B cell (primary cell): ENCODE results near the gene FAM186B. TPM values are rescaled to one million over a fixed set of nuclear protein-coding genes. Genes with fewer than 3 reads are reported as not detected.
A peak's percentile ranks its signal among the peaks of the same experiment; 100 is the strongest.

Experiments used
- ATAC-seq: fragments of 200-7000 bp; cut with Tn5 transposase; one replicate; pipeline ENCODE4 v1.10.0; 2021; ENCODE audit warnings: low read depth, mild to moderate bottlenecking, moderate number of reproducible peaks, moderate library complexity
- CTCF ChIA-PET: fragments of 350-600 bp; sonication (Branson Sonifier 250); formaldehyde crosslinking; loops from one replicate; lab custom pipeline; 2021; ENCODE audit warnings: antibody characterized with exemption, inconsistent platforms; lab: Charles Lee
- POLR2A ChIA-PET: fragments of 350-600 bp; sonication (Branson Sonifier 250); formaldehyde crosslinking; loops from one replicate; lab custom pipeline; 2021; ENCODE audit warnings: antibody characterized with exemption; lab: Charles Lee
- DNase-seq: peaks from one replicate; pipeline ENCODE4 v3.0.0; 2013
- H2AFZ ChIP-seq: 2 replicates; pipeline ENCODE4 v1.6.1; 2012; ENCODE audit warnings: mild to moderate bottlenecking, low read depth, low read length; ENCODE audit not compliant: insufficient read depth, poor library complexity, severe bottlenecking
- H3K27ac ChIP-seq, 2 donors: 1 replicate in 1 of 2; 2 replicates in 1 of 2; pipeline ENCODE4 v1.5.1; 2012 to 2013; ENCODE audit warnings: low read length in 2 of 2, mild to moderate bottlenecking in 2 of 2, moderate library complexity in 1 of 2
- H3K27me3 ChIP-seq, 4 experiments: fragments of 200-600 bp in 1 of 4; sonication (generic) in 1 of 4; replicated peaks in 1 of 4; 1 replicate in 2 of 4; 2 replicates in 2 of 4; pipeline versions ENCODE4 v1.6.1 to v1.7.0; 2013 to 2016; ENCODE audit warnings: low read length in 3 of 4, mild to moderate bottlenecking in 2 of 4, mixed read lengths in 1 of 4, moderate library complexity in 1 of 4; ENCODE audit not compliant: insufficient read depth in 4 of 4, control insufficient read depth in 3 of 4; ENCODE audit errors: control extremely low read depth in 1 of 4
- H3K36me3 ChIP-seq, 2 experiments: replicated peaks in 1 of 2; 1 replicate in 1 of 2; 2 replicates in 1 of 2; pipeline versions ENCODE4 v1.6.1 to v1.7.1; 2013; ENCODE audit warnings: low read length in 1 of 2; ENCODE audit not compliant: insufficient read depth in 2 of 2, control insufficient read depth in 1 of 2; ENCODE audit errors: control extremely low read depth in 1 of 2, extremely low read depth in 1 of 2
- H3K4me1 ChIP-seq, 2 donors: fragments of 200-600 bp in 1 of 2; sonication (generic) in 1 of 2; 1 replicate in 1 of 2; 2 replicates in 1 of 2; pipeline versions ENCODE4 v1.5.1 to v1.6.1; 2013 to 2017; ENCODE audit warnings: low read length in 2 of 2; ENCODE audit not compliant: control insufficient read depth in 2 of 2, insufficient read depth in 2 of 2
- H3K4me2 ChIP-seq: replicated peaks from 2 replicates; pipeline ENCODE3; 2012; ENCODE audit warnings: mild to moderate bottlenecking, low read depth, low read length; ENCODE audit not compliant: poor library complexity, severe bottlenecking
- H3K4me3 ChIP-seq, 5 experiments: fragments of 200-600 bp in 1 of 5; sonication (generic) in 1 of 5; 1 replicate in 3 of 5; 2 replicates in 2 of 5; pipeline versions ENCODE4 v1.5.1 to v1.7.0; 2011 to 2016; ENCODE audit warnings: low read length in 4 of 5, mild to moderate bottlenecking in 4 of 5, low read depth in 2 of 5, control low read depth in 1 of 5, moderate library complexity in 1 of 5; ENCODE audit not compliant: insufficient read depth in 1 of 5; ENCODE audit errors: control extremely low read depth in 1 of 5, extremely low read depth in 1 of 5
- H3K79me2 ChIP-seq: fragments of 200-600 bp; sonication (generic); one replicate; pipeline ENCODE4 v1.6.0; 2016; ENCODE audit warnings: low read length; ENCODE audit not compliant: control insufficient read depth, insufficient read depth
- H3K9ac ChIP-seq: fragments of 200-600 bp; sonication (generic); 2 replicates; pipeline ENCODE4 v1.6.1; 2017; ENCODE audit warnings: mild to moderate bottlenecking, low read length, moderate library complexity
- H3K9me3 ChIP-seq, 3 donors: one replicate each; pipeline versions ENCODE4 v1.6.1 to v1.7.1; 2013; ENCODE audit warnings: low read length in 2 of 3; ENCODE audit not compliant: control insufficient read depth in 2 of 3, insufficient read depth in 1 of 3; ENCODE audit errors: control extremely low read depth in 1 of 3
- H4K20me1 ChIP-seq: 2 replicates; pipeline ENCODE4 v1.6.0; 2012; ENCODE audit warnings: mild to moderate bottlenecking, low read length; ENCODE audit not compliant: insufficient read depth, control insufficient read depth, poor library complexity, severe bottlenecking
- H3K27ac Mint-ChIP-seq: one replicate; pipeline ENCODE4 v1.8.0; 2021; ENCODE audit warnings: mixed read lengths
- H3K27me3 Mint-ChIP-seq: one replicate; pipeline ENCODE4 v1.8.0; 2021; ENCODE audit warnings: mixed read lengths
- H3K4me1 Mint-ChIP-seq: one replicate; pipeline ENCODE4 v1.8.0; 2021; ENCODE audit warnings: mixed read lengths
- H3K4me3 Mint-ChIP-seq: one replicate; pipeline ENCODE4 v1.8.0; 2021; ENCODE audit warnings: mixed read lengths
- H3K9me3 Mint-ChIP-seq: one replicate; pipeline ENCODE4 v1.8.0; 2022; ENCODE audit warnings: mixed read lengths; ENCODE audit not compliant: insufficient read depth
- EZH2 ChIP-seq: IDR thresholded peaks from 2 replicates; pipeline ENCODE4 v1.6.1; 2012; ENCODE audit warnings: borderline replicate concordance, low read depth, mild to moderate bottlenecking, moderate library complexity, low read length; ENCODE audit not compliant: insufficient read depth, poor library complexity, severe bottlenecking
- WGBS: methylation state at CpG from one replicate; pipeline ENCODE4 v1.1.5; 2013; ENCODE audit warnings: missing lambda C conversion rate; ENCODE audit not compliant: insufficient coverage; 5-methylcytosine and 5-hydroxymethylcytosine counted together
- intact Hi-C: fragments of 100-400 bp; cut with micrococcal nuclease; formaldehyde crosslinking; loops from one replicate; pipeline ENCODE4 v1.10.0; 2022
- polyA plus RNA-seq: library from polyadenylated mRNA; depleted of rRNA; stranded (reverse); fragments of >200 nt; gene quantifications from 2 replicates; pipeline ENCODE4 v1.2.3, GENCODE V29; 2012
- total RNA-seq, 2 donors: library from RNA; stranded (reverse); fragments of 120-200 nt in 1 of 2; gene quantifications; 1 replicate in 1 of 2; 2 replicates in 1 of 2; pipeline versions ENCODE4 v1.2.3 to v1.2.4, GENCODE V29; 2013 to 2022
- TF ChIP-seq, protein P1 (sequence below): fragments of 200-600 bp; IDR thresholded peaks from one replicate; pipeline ENCODE4 v1.8.0; 2022; ENCODE audit warnings: antibody characterized with exemption, mild to moderate bottlenecking

The FAM186B gene
- total and polyA plus RNA-seq, 2 donors (not counting 1 experiment from before 2014, with no cell fraction given): 0.13 to 0.47 TPM

DNA sequence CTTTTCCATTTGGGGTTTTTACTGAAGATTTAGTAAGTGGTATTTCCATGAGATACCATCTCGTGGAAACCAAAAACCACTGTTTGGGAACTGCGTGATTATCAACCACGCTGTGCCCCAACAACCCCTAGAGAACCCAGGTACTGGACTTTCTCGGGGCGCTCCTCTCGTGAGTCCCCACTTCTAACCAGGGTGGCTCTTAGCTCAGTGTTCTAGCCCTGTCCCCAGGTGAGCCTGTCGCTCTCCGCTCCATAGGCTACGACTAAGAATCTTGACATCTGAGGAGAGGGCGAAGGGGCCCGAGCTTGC is 38.2 kb downstream of the FAM186B start:
- ATAC-seq: no peak
- H3K27ac Mint-ChIP-seq: peak overlapping the region; percentile 99
- no peak for DNase-seq

DNA sequence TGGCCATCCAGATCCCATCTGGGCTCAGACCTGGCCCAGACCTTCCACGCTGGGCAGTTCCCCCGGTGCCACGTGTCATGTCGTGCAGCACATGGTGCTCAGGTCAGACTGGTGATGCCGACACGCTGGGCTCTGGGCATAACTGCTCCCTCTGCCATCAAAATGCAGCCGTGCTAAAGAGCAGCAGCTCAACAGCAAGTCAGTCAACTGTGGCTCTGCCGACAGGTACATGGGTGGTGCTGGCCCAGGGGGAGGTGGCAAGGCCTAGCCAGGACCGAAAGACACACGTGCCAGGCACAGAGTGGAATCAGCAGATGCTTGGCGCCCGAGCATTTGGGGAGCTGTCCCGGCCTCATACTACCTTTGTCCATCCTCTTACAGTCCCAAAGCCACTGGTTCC is 39.1 kb downstream of the FAM186B start:
- WGBS: 97% methylated on average over 12 of the region's 13 CpGs
- ATAC-seq: no peak
- Mint-ChIP-seq H3K9me3 (no peaks in the 10 kb centered on the region), H3K4me1 (peaks cover 28% of the 10 kb centered on the region), H3K27me3 (no peaks in the 10 kb centered on the region), H3K27ac (peak overlapping the region; percentile 3), H3K4me3 (peak overlapping the region; percentile 99)
- H2AFZ ChIP-seq: no peak overlapping the region
- H3K27me3 ChIP-seq: no peaks in the 10 kb centered on the region
- no peak overlapping the region for H3K4me3 ChIP-seq
- intact Hi-C loops: loop anchor here (5.0 kb wide), 1 partner anchor 261 kb away; the partner anchor contains the start of gene NCKAP5L
- CTCF ChIA-PET: interaction anchor here (1.1 to 1.5 kb wide), 3 partner anchors 15 to 208 kb away, joined by 3 to 6 read pairs (median 3); partner anchors contain the start of gene PRPF40B
- peaks cover 0 to 44% of the 10 kb centered on the region in 2 experiments for H3K36me3 ChIP-seq
- H3K9ac ChIP-seq: no peak overlapping the region
- H4K20me1 ChIP-seq: peaks cover 36% of the 10 kb centered on the region
- H3K27ac ChIP-seq: no peak overlapping the region
- H3K9me3 ChIP-seq: no peaks in the 10 kb centered on the region
- peaks cover 15 to 29% of the 10 kb centered on the region in 2 donors for H3K4me1 ChIP-seq
- POLR2A ChIA-PET: no interaction called here
- TF ChIP-seq EZH2: no peak
- TF ChIP-seq, protein P1, sequence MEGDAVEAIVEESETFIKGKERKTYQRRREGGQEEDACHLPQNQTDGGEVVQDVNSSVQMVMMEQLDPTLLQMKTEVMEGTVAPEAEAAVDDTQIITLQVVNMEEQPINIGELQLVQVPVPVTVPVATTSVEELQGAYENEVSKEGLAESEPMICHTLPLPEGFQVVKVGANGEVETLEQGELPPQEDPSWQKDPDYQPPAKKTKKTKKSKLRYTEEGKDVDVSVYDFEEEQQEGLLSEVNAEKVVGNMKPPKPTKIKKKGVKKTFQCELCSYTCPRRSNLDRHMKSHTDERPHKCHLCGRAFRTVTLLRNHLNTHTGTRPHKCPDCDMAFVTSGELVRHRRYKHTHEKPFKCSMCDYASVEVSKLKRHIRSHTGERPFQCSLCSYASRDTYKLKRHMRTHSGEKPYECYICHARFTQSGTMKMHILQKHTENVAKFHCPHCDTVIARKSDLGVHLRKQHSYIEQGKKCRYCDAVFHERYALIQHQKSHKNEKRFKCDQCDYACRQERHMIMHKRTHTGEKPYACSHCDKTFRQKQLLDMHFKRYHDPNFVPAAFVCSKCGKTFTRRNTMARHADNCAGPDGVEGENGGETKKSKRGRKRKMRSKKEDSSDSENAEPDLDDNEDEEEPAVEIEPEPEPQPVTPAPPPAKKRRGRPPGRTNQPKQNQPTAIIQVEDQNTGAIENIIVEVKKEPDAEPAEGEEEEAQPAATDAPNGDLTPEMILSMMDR: no peak
- peak overlapping the region; percentile 91 for H3K4me2 ChIP-seq
- peak; percentile 18 for DNase-seq
- H3K79me2 ChIP-seq: peaks cover 58% of the 10 kb centered on the region

More for the DNA sequence above, 38.2 kb downstream of the FAM186B start:
- TF ChIP-seq EZH2: no peak
- TF ChIP-seq, protein P1: no peak
- Histone ChIP-seq H3K27ac (peak overlapping the region; percentile 91 to 97), H3K79me2 (peaks cover 67% of the 10 kb centered on the region), H3K4me1 (peaks cover 15 to 29% of the 10 kb centered on the region in 2 donors), H3K4me2 (peak overlapping the region; percentile 91), H3K4me3 (peak overlapping the region; percentile 62 to 98 (median 91)), H4K20me1 (peaks cover 40% of the 10 kb centered on the region), H3K9me3 (no peaks in the 10 kb centered on the region), H3K9ac (peak overlapping the region; percentile 97), H3K27me3 (no peaks in the 10 kb centered on the region), H2AFZ (peak overlapping the region; percentile 97), H3K36me3 (peaks cover 0 to 39% of the 10 kb centered on the region in 2 experiments)
- no peaks in the 10 kb centered on the region for H3K27me3 Mint-ChIP-seq
- ChIA-PET CTCF (interaction anchor here (0.6 to 1.5 kb wide), 3 partner anchors 16 to 505 kb away, joined by 3 to 6 read pairs (median 3); no protein-coding TSS in a partner anchor), POLR2A (interaction anchor here (0.6 to 1.5 kb wide), 5 partner anchors 13 to 702 kb away, joined by 3 to 12 read pairs (median 4); partner anchors contain the start of genes RND1 and TROAP)
- no peaks in the 10 kb centered on the region for H3K9me3 Mint-ChIP-seq
- H3K4me3 Mint-ChIP-seq: peak overlapping the region; percentile 99
- intact Hi-C loops: loop anchor here (1.0 to 5.0 kb wide), 2 partner anchors 29 to 260 kb away; partner anchors contain the start of gene NCKAP5L
- H3K4me1 Mint-ChIP-seq: peaks cover 28% of the 10 kb centered on the region
- 5% methylated on average over 11 of the region's 11 CpGs for WGBS
